ENCODE results near the gene RHEB.

- TF ChIP-seq CTCF (IDR thresholded peaks at IDR 0.05; ENCODE audit: poor library complexity) (no peak), EZH2 (IDR thresholded peaks at IDR 0.05; ENCODE audit: borderline replicate concordance) (no peak)
These were observed 24.3 kb downstream of the RHEB start for GRCh38 chr7:151495360-151495759.

All from hepatocyte (in vitro differentiated cells).